T1000 (cell line): Measurements from ENCODE around the gene CD164L2.

Source experiments
- DNase-seq: peaks from one replicate; lab custom pipeline; 2025; ENCODE audit warnings: mixed read lengths; lab: John Stamatoyannopoulos, UW

CD164L2 gene

DNA sequence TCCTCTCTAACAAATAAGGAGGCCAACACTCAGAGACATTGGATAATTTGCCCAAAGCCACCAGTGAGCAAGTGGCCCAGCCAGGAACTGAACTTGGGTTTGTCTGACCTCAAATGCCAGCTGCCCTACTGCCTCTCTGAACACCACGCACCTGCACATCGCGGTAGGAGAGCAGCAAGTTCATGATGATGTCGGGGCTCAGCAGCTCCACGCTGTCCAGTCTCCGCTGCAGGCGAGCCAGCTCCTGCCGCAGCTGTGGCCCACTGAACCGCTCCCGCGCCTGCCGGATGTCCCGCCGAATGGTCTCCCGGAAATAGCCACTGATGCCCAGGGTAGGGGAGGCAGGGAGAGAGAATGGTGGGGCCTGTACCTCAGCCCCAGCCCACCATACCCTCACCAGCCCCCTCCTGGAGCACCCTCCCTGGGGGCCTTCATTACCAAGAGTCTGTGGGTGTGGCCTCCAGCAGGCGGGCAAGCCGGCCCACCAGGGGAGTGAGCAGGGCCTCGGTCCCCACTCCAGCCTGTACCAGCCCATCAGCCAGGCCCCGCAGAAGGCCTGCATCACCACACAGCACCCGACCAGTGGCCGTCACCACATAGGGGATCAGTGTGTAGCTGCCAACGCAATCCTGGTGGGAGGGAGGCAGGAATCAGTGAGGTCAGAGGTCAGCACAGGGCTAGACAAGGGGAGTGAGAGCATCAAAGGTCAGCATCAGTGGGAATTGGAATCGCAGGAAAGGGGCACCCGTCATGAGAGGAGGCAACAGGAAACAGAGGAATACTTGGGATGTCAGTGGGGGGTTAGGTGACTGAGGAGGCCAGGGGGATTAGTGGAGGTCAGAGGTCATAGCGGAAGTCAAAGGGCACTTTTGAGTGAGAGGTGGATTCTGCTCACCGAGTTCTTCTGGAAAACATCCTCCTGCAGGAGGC, 19.1 kb downstream of the CD164L2 start:
- DNase-seq: no peak

DNA sequence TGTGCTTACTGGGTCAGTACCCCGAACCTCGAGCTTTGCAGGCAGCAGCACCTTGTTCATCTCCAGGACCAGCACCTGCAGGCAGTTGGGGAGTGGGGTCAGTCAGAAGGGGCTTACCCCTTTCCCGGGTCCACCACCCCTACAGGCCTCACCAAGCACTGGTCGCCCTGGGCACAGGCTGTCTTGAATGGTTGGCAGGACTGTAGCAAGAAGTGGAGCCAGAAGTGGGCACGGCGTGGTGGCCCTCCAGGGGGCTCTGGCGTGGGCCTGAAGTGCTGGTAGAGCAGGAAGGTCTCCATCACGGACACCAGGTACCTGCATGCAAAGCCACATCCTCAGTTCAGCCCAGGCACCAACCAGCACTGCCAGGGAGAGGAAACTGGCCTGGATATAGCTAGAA, 21.6 kb downstream of the CD164L2 start:
- DNase-seq: no peak

DNA sequence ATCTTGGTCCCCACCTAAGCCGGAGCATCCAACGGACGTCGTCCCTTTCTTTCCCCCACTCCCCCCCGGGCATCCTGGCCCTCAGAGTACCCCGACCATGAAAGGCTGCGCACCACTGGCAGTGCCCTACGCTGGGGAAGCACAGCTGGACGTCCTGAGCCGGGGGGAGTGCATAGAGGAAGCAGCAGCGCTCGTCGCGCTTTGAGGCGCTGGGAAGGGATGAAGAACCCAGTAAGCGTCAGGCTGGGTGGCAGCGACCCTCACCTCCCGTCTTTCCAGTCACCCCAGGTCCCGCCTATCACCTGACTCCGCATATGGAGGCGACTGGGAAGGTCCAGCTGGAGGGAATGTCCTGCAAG, 22.1 kb downstream of the CD164L2 start:
- no peak for DNase-seq

DNA sequence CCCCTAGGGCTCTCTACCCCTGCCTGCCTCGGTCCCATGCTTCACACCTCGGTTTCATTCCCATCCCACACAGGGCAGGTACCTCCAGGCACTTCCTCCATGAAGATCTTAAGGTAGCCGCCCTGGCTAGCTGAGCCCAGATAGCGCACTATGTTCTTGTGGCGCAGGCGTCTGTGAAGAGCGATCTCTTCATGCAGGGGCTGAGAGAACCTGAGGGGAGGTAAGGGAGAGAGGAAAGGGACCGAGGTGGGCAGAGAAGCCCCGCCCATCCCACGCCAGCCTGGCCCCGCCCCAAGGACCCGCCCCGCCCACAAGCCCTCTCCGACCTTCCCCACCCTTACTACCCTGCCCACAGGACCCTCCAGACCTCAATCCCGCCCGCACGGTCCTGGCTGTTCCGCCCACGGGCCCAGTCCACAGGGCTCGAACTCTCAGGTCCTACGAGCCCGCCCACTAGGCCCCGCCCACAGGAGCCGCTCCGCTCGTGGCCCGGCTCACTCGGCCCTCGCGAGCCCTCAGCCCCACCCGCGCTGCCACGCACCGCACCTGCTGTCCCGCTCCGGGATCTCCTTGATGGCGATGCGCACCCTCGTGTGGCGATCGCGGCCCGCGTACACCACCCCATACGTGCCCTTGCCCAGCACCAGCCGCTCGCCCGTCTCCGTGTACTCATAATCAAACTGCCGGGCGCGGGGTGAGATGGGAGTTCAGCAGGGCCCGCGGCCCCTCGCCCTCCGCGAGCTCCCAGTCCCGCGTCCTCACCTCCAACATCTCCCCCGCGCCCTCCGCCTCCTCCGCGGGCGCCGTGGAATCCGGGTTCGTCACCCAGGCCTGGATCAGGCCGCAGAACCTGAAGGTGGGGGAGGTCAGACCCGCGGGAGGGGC, 22.7 kb downstream of the CD164L2 start:
- DNase-seq: no peak

DNA sequence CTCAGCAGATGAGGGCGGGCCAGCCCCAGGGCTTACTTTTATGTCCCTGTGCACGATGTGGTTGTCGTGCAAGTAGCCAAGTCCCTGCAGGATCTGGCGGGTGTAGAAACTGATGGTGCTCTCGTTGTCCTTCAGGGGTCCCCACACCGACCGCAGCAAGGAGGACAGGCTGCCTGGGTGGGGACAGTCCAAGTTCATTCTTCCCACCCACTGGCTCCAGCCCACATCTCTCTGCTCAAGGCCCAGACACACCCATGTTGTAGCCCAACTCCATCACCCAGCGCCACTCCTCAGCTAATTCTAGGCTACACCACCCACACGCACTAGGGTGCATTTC, 23.3 kb downstream of the CD164L2 start:
- DNase-seq: no peak

DNA sequence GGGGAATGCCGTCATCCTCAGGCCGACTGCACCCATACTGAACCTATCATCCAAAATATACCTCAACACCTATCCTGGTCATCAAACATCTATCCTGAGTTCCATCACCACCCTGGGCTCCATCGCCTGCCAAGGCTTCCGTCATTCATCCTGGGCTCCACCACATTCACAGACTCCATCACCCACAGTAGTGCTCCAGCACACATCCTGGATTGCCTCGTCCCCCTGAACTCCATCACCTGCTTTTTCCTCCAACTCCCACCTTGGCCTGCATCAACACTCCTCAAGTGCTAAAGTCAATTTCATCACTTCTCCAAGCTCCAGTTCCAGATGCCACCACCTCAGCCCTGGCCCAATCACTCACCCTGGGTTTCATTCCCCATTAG, 24.2 kb downstream of the CD164L2 start:
- no peak for DNase-seq

DNA sequence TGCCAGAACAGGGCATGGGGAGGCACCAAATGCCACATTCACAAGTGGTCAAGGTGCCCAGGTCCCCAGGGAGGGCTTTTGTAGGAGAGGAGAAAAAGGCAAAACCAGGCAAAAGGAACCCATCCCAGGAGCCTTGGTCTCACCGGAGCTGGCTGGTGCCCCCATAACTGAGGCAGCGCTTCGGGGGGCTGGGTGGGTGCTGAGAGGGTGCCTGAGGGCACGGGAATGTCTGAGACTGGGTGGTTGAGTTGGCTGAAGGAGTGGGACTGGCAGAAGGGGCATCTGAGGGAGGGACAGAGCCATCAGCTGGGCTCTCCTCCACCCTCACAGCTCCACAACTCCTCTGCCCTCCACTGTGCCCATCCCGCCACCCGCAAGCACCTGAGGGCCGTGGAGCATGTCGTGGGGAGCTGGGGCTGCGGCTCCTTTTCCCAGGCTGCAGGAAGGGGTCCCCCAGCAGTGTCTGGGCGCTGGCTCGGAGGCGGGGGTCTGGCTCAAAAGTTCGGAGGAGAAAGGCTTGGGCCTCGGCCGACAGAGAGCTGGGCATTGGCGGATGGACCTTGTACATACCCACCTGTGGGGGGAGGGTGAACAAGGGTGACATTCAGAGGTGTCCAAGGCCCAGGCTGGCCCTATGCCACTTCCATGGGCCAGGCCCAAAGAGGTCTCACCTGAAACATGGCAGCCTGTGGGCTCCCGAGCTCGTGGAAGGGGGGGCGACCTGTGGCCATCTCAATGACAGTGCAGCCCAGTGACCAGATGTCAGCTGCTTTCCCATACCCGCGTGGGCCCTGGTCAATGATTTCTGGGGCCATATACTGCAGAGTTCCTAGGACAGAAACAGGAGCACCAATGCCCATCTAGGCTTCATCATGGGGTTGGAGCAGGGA, 24.9 kb downstream of the CD164L2 start:
- no peak for DNase-seq

DNA sequence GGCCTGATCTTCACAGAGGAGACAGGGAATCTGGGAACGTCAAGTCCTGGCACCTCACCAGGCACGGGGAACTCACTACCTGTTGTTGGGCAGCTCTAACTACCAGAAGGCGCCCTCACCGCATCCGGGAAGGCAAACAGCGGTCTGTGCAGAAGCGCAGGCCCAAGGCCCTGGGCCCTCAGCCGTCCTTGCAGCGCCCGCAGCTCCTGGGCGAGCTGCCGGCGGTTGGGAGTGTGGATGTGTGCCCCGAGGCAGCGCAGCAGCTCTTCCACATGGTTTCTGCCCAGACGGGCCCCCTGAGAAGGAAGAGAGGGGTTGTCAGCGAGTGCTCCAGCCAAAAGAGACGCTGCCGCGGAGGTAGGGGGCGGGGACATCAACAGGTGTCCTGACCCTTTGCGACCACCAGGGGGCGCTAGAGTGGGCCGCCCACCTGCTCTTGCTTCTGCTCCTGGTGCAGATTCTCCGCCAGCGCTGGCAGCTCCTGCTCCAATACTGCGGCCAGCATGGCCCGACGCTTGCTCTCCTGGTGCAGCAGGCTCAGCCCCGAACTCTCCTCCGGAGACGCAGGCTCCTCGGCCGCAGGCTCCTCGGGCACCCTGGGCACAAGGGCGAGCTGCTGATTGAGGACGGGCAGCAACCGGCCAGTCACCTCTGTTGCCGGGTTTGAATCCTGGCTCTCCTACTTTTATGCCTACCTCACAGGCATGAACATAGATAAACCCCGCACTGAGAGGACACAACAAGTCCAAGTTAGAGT, 25.7 kb downstream of the CD164L2 start:
- DNase-seq: peak; percentile 16

DNA sequence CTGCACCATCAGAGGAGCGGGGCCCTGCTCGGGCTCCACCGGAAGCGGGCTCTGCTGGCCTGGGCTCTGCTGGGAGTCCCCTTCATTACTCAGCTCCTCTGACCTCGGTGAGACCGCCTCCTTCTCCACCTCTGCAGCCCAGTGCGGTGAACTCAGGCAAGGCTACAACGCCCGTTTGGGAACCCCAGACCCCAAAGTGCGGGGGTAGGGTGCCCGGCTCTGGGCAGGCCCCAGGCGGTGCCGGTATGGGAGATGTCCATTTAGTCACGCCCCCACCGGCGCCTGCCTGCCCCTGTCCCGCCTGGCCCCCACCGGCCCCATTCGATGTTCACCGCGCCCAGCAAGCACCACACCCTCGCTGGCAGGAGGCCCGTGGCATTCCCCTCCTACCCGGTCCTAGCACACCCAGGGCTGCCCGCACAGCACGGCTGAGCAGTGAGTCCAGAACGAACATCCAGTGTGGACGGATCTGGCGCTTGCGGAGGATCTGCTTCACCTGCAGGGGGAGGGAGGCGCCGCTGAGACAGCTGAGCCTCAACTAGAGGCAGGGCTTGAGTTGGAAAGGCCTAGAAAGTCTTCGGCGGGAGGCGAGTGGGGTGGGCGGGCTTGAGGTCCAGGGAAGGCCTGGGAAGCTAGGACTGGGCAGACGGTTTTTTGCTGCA, 26.4 kb downstream of the CD164L2 start:
- no peak for DNase-seq

DNA sequence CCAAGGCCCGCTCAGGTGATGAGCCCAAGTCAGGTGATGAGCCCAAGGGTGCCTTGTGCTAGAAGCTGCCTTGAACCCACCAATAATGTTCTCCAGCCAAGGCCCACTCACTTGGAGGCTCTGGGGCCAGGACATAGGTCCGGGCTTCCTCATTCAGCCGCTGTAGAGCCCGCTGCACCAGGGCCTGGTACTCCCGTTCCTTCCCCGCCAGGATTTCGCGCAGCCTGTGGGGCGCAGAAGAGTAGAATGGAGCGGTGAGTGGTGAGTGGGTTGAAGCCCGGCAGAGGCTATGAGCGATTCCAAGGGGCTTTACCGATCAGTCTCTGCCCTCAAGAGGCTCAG, 26.9 kb downstream of the CD164L2 start:
- DNase-seq: no peak

DNA sequence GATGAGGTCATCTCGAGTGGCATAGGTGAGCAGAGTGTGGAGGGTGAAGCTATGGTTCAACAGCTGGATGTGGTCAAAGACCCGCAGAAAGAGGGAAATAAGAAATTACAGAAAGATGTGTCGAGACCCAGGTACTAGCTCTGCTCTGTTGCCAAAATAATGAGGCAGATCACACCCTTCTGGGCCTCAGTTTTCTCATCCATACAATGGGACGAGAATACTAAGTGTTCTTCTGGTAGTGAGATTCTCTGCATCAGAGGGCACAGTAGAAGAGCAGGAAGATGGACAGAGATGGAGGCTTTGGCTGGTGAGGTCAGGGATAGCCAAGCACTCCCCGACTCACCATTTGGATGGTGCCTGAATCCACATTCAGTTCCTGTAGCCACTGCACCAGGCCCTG, 27.4 kb downstream of the CD164L2 start:
- DNase-seq: no peak

DNA sequence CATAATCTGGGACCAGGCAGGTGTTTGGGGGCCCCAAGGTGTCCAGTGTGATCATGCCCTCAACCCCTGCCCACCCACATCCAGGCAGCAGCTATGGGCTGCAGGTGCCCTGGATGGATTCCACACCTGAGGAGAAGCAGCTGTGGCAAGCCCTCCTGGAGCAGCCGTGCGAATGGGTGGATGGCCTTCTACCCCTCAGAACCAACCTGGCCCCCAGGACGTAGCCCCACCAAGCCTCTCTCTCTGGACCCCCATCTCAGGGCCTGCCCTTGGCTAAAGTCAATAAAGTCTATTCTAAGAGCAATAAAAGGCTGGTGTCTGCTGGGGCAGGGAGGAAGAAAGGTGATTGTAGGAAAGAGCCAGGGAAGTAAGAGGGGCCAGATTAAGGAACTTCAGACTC, 29.5 kb downstream of the CD164L2 start:
- no peak for DNase-seq

DNA sequence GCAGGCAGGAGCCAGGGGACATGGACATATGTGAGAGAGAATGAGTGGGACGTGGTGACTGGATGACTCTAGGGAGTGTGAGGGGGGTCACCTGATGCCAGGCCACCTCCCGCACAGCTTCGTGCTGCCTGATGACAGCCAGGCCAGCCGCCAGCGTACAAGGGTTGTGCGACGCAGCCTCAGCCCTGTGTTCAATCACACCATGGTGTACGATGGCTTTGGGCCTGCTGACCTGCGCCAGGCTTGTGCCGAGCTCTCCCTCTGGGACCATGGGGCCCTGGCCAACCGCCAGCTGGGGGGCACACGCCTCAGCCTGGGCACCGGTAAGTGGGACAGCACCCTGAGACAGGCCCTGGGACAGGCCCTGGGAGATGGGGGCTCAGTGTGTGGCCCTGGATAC, 30.0 kb downstream of the CD164L2 start:
- no peak for DNase-seq

DNA sequence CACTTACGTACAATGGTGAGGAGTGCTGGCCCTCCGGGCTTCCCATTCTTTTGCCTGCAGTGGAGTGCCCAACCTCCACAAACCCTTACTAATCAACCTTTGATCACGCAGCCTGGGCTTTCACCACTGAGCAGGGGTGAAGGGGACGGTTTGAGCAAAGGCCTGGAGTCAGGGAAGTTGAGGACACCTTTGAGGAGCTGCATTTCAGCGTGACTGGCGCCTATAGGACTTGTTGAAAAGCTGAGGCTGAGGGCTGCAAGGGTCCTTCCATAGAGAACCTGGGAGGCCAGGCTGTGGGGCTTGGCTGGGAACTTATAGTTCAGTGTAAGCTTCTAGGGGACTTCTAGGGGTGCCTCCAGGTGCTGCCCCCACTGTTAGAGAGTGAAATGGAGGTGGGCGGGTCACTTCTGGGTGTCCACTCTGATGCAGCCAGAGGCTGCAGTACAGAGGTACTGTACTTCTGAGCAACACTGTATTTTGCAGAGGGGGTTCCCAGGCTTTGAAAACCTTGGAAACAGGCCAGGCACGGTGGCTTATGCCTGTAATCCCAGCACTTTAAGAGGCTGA, 31.5 kb downstream of the CD164L2 start:
- DNase-seq: no peak

DNA sequence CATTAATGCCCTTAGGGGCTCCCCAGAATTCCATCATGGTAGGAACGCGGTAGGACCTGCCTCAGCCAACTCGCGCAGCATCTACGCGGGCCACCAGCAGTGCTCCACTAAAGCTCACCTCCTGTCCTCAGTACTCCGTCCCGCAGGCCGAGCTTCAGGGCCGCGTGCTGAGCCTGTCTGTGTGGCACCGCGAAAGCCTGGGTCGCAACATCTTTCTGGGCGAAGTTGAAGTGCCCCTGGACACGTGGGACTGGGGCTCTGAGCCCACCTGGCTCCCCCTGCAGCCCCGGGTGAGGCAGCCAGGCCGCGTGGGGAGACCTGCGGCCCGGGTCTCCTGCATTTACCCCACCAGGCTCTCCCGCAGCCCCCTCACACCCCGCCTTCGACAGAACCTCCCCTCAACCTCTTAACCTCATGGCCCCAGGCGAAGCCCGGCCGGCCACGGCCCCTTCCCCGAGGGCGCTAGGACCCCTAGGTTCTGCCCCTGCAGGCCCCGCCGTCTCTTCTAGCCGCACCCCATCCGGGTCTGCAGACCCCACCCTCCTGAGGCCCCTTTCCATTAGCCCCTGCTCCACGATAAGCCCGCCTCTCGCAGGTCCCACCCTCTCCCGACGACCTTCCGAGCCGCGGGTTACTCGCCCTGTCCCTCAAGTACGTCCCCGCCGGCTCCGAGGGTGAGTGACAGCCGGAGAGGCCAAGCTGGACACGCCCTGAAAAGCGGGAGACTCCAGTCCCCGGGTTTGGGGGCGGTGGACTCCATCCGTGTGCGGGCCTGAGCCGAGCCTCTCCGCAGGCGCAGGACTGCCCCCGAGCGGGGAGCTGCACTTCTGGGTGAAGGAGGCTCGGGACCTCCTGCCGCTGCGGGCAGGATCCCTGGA, 32.2 kb downstream of the CD164L2 start:
- no peak for DNase-seq

DNA sequence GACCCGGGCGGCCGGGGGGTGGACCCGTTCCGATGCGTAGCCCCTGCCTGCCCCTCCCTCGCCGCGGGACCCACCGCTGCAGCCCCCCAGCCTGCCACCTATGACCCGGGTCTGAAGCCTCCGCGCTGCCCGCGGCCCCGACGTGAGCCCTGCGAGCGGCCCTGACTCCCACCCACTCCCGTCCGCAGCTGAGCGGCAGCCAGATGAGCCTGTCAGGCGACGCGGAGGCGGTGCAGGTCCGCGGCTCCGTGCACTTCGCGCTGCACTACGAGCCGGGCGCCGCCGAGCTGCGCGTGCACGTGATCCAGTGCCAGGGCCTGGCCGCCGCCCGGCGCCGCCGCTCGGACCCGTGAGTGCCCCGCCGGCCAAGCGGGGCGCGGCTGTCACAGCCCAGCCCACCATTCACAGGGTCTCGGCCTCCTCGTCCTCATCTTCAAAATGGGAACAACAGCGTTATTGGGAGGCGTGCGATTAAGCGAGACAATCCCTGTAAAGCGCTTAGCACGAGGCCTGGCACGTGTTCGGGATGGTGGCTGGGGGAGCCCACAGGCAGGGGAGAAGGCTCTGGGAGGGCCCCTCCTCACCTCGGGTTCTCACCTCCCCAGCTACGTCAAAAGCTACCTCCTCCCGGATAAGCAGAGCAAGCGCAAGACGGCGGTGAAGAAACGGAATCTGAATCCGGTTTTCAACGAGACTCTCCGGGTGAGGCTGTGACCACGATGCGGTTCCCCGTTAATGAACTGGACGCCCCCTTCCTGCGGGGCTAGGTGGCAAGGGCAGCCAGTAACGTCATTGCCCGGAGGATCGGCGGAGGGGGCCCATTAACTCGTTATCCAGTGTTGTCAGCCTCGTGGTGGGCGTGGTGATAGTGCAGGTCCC, 33.1 kb downstream of the CD164L2 start:
- no peak for DNase-seq

DNA sequence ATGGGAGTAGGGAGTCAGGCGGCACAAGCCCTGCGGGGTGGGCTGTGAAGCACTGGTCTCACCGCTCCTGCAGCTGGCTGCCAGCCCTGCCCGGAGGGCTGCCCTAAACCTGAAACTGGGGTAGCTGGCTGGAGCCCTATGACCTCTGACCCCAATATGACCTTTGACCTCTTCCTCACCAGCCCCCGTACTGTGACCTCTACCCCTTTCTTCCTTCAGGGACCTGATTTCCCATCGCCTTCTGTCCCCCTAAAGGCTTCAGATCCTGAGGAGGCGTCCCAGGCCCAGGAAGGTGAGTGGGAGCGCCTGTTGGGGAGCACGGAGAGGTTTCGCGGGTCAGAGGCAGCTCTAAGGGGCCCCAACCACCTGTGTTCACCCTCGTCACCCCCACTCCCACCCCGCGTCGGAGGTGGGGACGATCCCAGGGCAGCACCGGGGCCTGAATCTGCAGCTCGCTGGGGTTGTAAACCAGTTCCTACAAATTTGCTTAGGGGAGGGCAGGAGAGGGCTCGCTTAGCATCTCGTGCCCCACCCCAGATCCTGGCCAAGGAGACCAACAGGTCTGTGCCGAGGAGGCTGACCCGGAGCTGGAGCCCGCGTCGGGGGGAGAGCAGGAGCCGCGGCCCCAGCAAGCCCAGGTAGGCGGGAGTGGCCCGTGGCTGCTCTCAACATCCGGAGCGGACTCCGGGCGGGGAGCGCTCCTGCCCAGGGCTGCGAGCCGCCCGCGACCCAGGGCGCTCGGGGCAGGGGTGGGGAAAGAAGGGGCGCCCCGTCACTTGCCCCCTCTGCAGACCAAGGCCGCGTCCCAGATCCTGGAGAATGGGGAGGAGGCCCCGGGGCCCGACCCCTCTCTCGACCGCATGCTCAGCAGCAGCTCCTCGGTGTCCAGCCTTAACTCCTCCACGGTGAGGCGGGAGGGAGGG, 34.0 kb downstream of the CD164L2 start:
- DNase-seq: no peak
